CD4-positive, alpha-beta memory T cell (primary cell): ENCODE results near the gene SPATA2L. TPM values are rescaled to one million over a fixed set of nuclear protein-coding genes. Genes with fewer than 3 reads are reported as not detected.
A peak's percentile ranks its signal among the peaks of the same experiment; 100 is the strongest.
"Not testable (repeated sequence)": the region's sequence is repeated elsewhere in the genome, so short reads cannot be mapped to it uniquely, and the experiment has no call there.

Experiments
- CTCF ChIA-PET: fragments of 350-600 bp; sonication (Branson Sonifier 250); formaldehyde crosslinking; loops from one replicate; lab custom pipeline; 2021; ENCODE audit warnings: inconsistent platforms; ENCODE audit not compliant: partially characterized antibody; lab: Charles Lee
- POLR2A ChIA-PET: fragments of 350-600 bp; sonication (Branson Sonifier 250); formaldehyde crosslinking; loops from one replicate; lab custom pipeline; 2021; ENCODE audit not compliant: partially characterized antibody; lab: Charles Lee
- DNase-seq, 5 donors: peaks; one replicate each; pipeline versions ENCODE4 v3.0.0 to v3.0.0-alpha.2; 2020 to 2022; ENCODE audit warnings: mixed read lengths in 1 of 5
- H3K27ac ChIP-seq: one replicate; pipeline ENCODE4 v1.7.0; 2013; ENCODE audit warnings: low read depth, low read length
- H3K27me3 ChIP-seq: 2 replicates; pipeline ENCODE4 v1.7.0; 2013; ENCODE audit warnings: mild to moderate bottlenecking, low read length, moderate library complexity; ENCODE audit not compliant: insufficient read depth
- H3K36me3 ChIP-seq: 2 replicates; pipeline ENCODE4 v1.7.0; 2013; ENCODE audit warnings: mild to moderate bottlenecking, low read length, moderate library complexity; ENCODE audit not compliant: insufficient read depth
- H3K4me1 ChIP-seq: 2 replicates; pipeline ENCODE4 v1.7.0; 2013; ENCODE audit warnings: mild to moderate bottlenecking, low read length, moderate library complexity; ENCODE audit not compliant: insufficient read depth
- H3K4me3 ChIP-seq, 2 donors: one replicate each; pipeline ENCODE4 v1.7.0; 2013; ENCODE audit warnings: low read length in 2 of 2, mild to moderate bottlenecking in 1 of 2
- H3K9me3 ChIP-seq, 2 donors: one replicate each; pipeline ENCODE4 v1.7.0; 2013; ENCODE audit warnings: low read length in 2 of 2, control low read depth in 1 of 2; ENCODE audit not compliant: control insufficient read depth in 1 of 2
- H3K27ac Mint-ChIP-seq, 7 donors: one replicate each; pipeline ENCODE4 v1.8.0; 2020 to 2021; ENCODE audit warnings: mixed read lengths in 7 of 7, mild to moderate bottlenecking in 6 of 7, inconsistent platforms in 3 of 7, moderate library complexity in 3 of 7
- H3K27me3 Mint-ChIP-seq, 2 donors: one replicate each; pipeline ENCODE4 v1.8.0; 2020 to 2021; ENCODE audit warnings: mixed read lengths in 2 of 2
- H3K36me3 Mint-ChIP-seq, 2 donors: one replicate each; pipeline ENCODE4 v1.8.0; 2020 to 2021; ENCODE audit warnings: mixed read lengths in 2 of 2, inconsistent platforms in 1 of 2, mild to moderate bottlenecking in 1 of 2
- H3K4me1 Mint-ChIP-seq, 4 donors: one replicate each; pipeline ENCODE4 v1.8.0; 2020 to 2021; ENCODE audit warnings: mixed read lengths in 4 of 4, mild to moderate bottlenecking in 1 of 4
- H3K4me3 Mint-ChIP-seq, 8 donors: one replicate each; pipeline ENCODE4 v1.8.0; 2020 to 2021; ENCODE audit warnings: mixed read lengths in 8 of 8, mild to moderate bottlenecking in 7 of 8, moderate library complexity in 6 of 8, inconsistent platforms in 3 of 8
- H3K9me3 Mint-ChIP-seq, 8 donors: one replicate each; pipeline ENCODE4 v1.8.0; 2020 to 2021; ENCODE audit warnings: mixed read lengths in 8 of 8, mild to moderate bottlenecking in 5 of 8, inconsistent platforms in 3 of 8, moderate library complexity in 1 of 8
- intact Hi-C: fragments of 100-400 bp; cut with micrococcal nuclease; formaldehyde crosslinking; loops from one replicate; pipeline ENCODE4 v1.15.1; 2023
- polyA plus RNA-seq, 2 donors: library from polyadenylated mRNA; unstranded; fragments of 300-500 nt; fragmentation: Illumina TruSeq; gene quantifications; one replicate each; pipeline ENCODE4 v1.2.3, GENCODE V29; 2021
- total RNA-seq, 2 experiments: library from RNA; stranded (reverse); gene quantifications; one replicate each; pipeline ENCODE4 v1.2.3, GENCODE V29; 2021

SPATA2L gene
- total and polyA plus RNA-seq, 4 experiments from 2014 or later = 5.4 to 13.1 (median 12.8) TPM

GRCh38 chr16:89686520-89687091 lies 14.9 kb downstream of the SPATA2L start, which contains the start of gene CDK10:
TSS of gene CDK10 (plus strand) at chr16:89686689. CDS start at chr16:89686711, 22 bp downstream.
- CTCF ChIA-PET = interaction anchor here (1.1 to 2.7 kb wide), 3 partner anchors 13 to 19 kb away, joined by 4 to 33 read pairs (median 7); partner anchors contain the start of gene SPATA2L
- peak within 1 kb of the TSS; percentile 57 to 84 for H3K4me3 ChIP-seq
- POLR2A ChIA-PET = interaction anchor here (0.7 to 2.7 kb wide), 18 partner anchors 10 to 905 kb away, joined by 3 to 37 read pairs (median 4); partner anchors contain the start of genes CHMP1A, SPATA2L, SPATA33 and SPG7

DNA sequence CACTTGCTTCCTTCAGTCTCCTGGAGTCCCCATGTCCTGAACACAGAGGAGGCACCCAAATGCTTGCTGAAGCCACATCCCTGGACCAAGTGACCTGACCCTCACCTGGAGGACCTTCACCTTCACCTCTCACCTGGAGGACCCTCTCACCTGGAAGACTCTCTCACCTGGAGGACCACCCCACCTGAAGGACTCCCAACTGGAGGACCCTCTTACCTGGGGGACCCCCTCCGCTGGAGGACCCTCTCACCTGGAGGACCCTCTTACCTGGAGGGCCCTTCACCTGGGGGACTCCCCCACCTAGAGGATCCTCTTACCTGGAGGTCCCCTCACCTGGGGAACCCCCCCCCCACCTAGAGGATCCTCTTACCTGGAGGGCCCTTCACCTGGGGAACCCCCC lies 15.6 kb downstream of the SPATA2L start:
- no peaks in the 10 kb centered on the region for H3K9me3 ChIP-seq
- peaks cover 6% of the 10 kb centered on the region for H3K36me3 ChIP-seq
- CTCF ChIA-PET = interaction anchor here (1.1 to 2.7 kb wide), 3 partner anchors 14 to 20 kb away, joined by 4 to 33 read pairs (median 7); partner anchors contain the start of gene SPATA2L
- Mint-ChIP-seq H3K27me3 (no peaks in the 10 kb centered on the region), H3K27ac (peak overlapping the region in 4 of 7 donors; percentile 22 to 78 (median 66)), H3K9me3 (no peaks in the 10 kb centered on the region), H3K4me1 (peaks cover 9 to 25% (median 13%) of the 10 kb centered on the region in 4 donors), H3K36me3 (peaks cover 4 to 14% of the 10 kb centered on the region in 2 donors), H3K4me3 (peak overlapping the region; percentile 51 to 95 (median 90))
- H3K4me1 ChIP-seq = peaks cover 14% of the 10 kb centered on the region
- POLR2A ChIA-PET = interaction anchor here (0.7 to 2.7 kb wide), 12 partner anchors 11 to 904 kb away, joined by 3 to 37 read pairs (median 5); partner anchors contain the start of genes CHMP1A, SPATA2L, SPATA33 and SPG7
- no peaks in the 10 kb centered on the region for H3K27me3 ChIP-seq
- H3K27ac ChIP-seq = peak overlapping the region; percentile 84
- peak overlapping the region in 1 of 2 donors; percentile 84 for H3K4me3 ChIP-seq
- intact Hi-C loops = loop anchor here (1.0 kb wide), 3 partner anchors 14 to 36 kb away; partner anchors contain the start of genes CHMP1A and SPATA33
- DNase-seq = no peak

More at GRCh38 chr16:89686520-89687091, 14.9 kb downstream of the SPATA2L start, which contains the start of gene CDK10:
- H3K27ac Mint-ChIP-seq = peak within 1 kb of the TSS; percentile 78 to 98 (median 94)
- Histone ChIP-seq H3K4me1 (peaks cover 14% of the 10 kb centered on the region), H3K27ac (peak within 1 kb of the TSS; percentile 84), H3K27me3 (no peaks in the 10 kb centered on the region), H3K9me3 (no peaks in the 10 kb centered on the region), H3K36me3 (peaks cover 6% of the 10 kb centered on the region)
- H3K36me3 Mint-ChIP-seq = peaks cover 4 to 16% of the 10 kb centered on the region in 2 donors
- peaks cover 9 to 25% (median 13%) of the 10 kb centered on the region in 4 donors for H3K4me1 Mint-ChIP-seq
- no peaks in the 10 kb centered on the region for H3K27me3 Mint-ChIP-seq
- peak within 1 kb of the TSS; percentile 84 to 96 (median 92) for H3K4me3 Mint-ChIP-seq
- no peaks in the 10 kb centered on the region for H3K9me3 Mint-ChIP-seq
- DNase-seq = peak; percentile 78 to 95 (median 87)
- intact Hi-C loops = loop anchor here (1.0 kb wide), 3 partner anchors 14 to 36 kb away; partner anchors contain the start of genes CHMP1A and SPATA33

DNA sequence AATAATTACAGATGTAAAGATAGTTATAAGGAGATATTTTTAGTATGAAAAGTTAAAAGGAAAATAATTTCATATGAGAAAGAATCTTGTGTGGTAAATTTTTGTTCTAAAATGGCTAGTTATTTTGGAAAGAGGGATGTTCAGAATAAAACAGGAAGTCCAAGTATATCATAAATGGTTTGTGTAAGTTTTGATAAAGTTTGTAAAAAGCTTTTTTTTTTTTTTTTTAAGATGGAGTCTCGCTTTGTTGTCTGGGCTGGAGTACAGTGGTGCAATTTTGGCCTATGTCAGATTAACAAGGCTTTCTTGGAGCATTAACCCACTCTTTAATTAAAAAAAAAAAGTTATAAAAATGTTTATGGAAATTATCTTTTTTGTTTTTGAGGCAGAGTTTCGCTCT lies 23.2 kb downstream of the SPATA2L start:
- Histone ChIP-seq H3K4me3 (no peak overlapping the region), H3K27me3 (no peaks in the 10 kb centered on the region), H3K27ac (no peak overlapping the region), H3K4me1 (no peaks in the 10 kb centered on the region), H3K9me3 (no peaks in the 10 kb centered on the region), H3K36me3 (no peaks in the 10 kb centered on the region)
- intact Hi-C loops = no loop called here
- DNase-seq = no peak
- POLR2A ChIA-PET = no interaction called here
- H3K36me3 Mint-ChIP-seq = no peaks in the 10 kb centered on the region
- H3K27me3 Mint-ChIP-seq = peaks cover 0 to 1% of the 10 kb centered on the region in 2 donors
- H3K27ac Mint-ChIP-seq = no peak overlapping the region
- no peak overlapping the region for H3K4me3 Mint-ChIP-seq
- no peaks in the 10 kb centered on the region for H3K4me1 Mint-ChIP-seq
- H3K9me3 Mint-ChIP-seq = peaks cover 0 to 2% (median 0%) of the 10 kb centered on the region in 8 donors
- CTCF ChIA-PET = interaction anchor here (1.5 kb wide), 1 partner anchor 22 kb away, joined by 5 read pairs; no protein-coding TSS in a partner anchor

- no peaks in the 10 kb centered on the region for H3K9me3 ChIP-seq
- H3K4me1 Mint-ChIP-seq = peaks cover 0 to 5% (median 4%) of the 10 kb centered on the region in 4 donors
- intact Hi-C loops = no loop called here
- no peak overlapping the region for H3K27ac Mint-ChIP-seq
- H3K4me3 ChIP-seq = no peak overlapping the region
- no peaks in the 10 kb centered on the region for H3K36me3 Mint-ChIP-seq
- no peak for DNase-seq
- POLR2A ChIA-PET = no interaction called here
- no peak overlapping the region for H3K4me3 Mint-ChIP-seq
- H3K9me3 Mint-ChIP-seq = no peaks in the 10 kb centered on the region
- H3K27me3 ChIP-seq = no peaks in the 10 kb centered on the region
- H3K4me1 ChIP-seq = no peaks in the 10 kb centered on the region
- no peaks in the 10 kb centered on the region for H3K27me3 Mint-ChIP-seq
- H3K36me3 ChIP-seq = no peaks in the 10 kb centered on the region
- no peak overlapping the region for H3K27ac ChIP-seq
- CTCF ChIA-PET = no interaction called here
Measured at GRCh38 chr16:89672177-89672941, 29.1 kb downstream of the SPATA2L start.

DNA sequence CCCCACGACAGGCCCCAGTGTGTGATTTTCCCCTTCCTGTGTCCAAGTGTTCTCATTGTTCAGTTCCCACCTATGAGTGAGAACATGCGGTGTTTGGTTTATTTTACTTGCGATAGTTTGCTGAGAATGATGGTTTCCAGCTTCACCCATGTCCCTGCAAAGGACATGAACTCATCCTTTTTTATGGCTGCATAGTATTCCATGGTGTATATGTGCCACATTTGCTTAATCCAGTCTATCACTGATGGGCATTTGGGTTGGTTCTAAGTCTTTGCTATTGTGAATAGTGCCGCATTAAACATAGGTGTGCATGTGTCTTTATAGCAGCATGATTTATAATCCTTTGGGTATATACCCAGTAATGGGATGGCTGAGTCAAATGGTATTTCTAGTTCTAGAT lies 29.9 kb downstream of the SPATA2L start:
- intact Hi-C loops, H3K27ac ChIP-seq, H3K4me3 Mint-ChIP-seq, H3K36me3 ChIP-seq, H3K4me1 ChIP-seq, H3K4me1 Mint-ChIP-seq, H3K36me3 Mint-ChIP-seq, H3K27me3 ChIP-seq, H3K9me3 Mint-ChIP-seq, H3K9me3 ChIP-seq, H3K4me3 ChIP-seq, H3K27me3 Mint-ChIP-seq, DNase-seq: not testable (repeated sequence)
- ChIA-PET CTCF (interaction anchor here (0.7 kb wide), 1 partner anchor 188 kb away, joined by 3 read pairs; no protein-coding TSS in a partner anchor), POLR2A (interaction anchor here (0.6 kb wide), 1 partner anchor 29 kb away, joined by 3 read pairs; no protein-coding TSS in a partner anchor)
- peak overlapping the region in 1 of 7 donors; percentile 73 for H3K27ac Mint-ChIP-seq

DNA sequence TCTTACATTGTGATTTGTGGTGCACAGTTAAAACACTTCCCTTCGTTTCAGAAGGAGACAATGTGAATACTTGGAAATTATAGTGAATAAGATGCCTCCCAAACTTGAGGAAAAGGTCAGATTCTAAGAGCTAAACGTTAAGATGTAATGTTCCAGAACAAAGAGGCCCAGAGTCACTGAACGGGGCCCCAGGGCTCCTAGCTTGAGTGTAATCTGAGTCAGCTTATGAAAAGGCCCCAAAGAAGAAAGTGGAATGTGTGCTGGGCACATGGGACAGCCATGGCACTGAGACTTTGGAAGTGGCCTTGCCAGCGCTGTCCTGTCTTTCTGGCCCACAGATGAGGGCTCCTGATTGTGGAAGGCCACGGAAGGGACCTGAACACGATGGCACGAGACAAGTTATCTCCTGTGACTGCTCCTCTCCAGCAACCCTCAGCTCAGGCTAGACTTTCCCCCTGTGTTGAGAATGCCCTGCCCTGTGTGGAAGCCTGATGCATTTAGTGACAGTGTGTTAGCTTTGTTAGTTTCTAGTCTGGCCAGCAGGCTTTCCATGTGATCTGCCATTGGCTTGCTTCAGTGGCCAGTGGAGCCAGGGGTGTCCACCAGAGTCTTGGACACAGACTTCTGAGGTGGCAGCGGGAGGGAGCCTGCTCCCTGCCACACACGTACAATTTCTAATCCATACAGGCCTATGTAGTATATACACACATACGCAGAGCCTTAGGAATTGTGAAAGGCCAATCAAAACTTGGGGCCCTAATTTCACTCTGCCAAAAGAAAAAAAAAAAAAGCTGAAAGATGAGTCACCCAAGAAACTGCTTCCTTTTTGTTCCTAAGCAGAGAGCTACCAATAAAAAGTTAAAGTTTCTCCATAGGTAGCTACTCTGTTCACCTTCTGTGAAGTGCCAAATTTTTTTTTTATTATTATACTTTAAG lies 30.7 kb downstream of the SPATA2L start:
- DNase-seq = no peak
- H3K9me3 Mint-ChIP-seq = no peaks in the 10 kb centered on the region
- POLR2A ChIA-PET = interaction anchor here (0.6 kb wide), 1 partner anchor 29 kb away, joined by 3 read pairs; no protein-coding TSS in a partner anchor
- CTCF ChIA-PET = interaction anchor here (0.7 to 1.2 kb wide), 2 partner anchors 29 to 189 kb away, joined by 3 read pairs; no protein-coding TSS in a partner anchor
- H3K27ac Mint-ChIP-seq = no peak overlapping the region
- no peaks in the 10 kb centered on the region for H3K27me3 ChIP-seq
- H3K4me1 Mint-ChIP-seq = peaks cover 0 to 5% (median 4%) of the 10 kb centered on the region in 4 donors
- no peaks in the 10 kb centered on the region for H3K4me1 ChIP-seq
- H3K4me3 Mint-ChIP-seq = peak overlapping the region in 1 of 8 donors; percentile 20
- H3K9me3 ChIP-seq = no peaks in the 10 kb centered on the region
- H3K36me3 Mint-ChIP-seq = no peaks in the 10 kb centered on the region
- no peak overlapping the region for H3K4me3 ChIP-seq
- no peak overlapping the region for H3K27ac ChIP-seq
- no peaks in the 10 kb centered on the region for H3K27me3 Mint-ChIP-seq
- intact Hi-C loops = no loop called here
- no peaks in the 10 kb centered on the region for H3K36me3 ChIP-seq
